ENCODE results near the gene EPHB1.

Gene EPHB1

DNA sequence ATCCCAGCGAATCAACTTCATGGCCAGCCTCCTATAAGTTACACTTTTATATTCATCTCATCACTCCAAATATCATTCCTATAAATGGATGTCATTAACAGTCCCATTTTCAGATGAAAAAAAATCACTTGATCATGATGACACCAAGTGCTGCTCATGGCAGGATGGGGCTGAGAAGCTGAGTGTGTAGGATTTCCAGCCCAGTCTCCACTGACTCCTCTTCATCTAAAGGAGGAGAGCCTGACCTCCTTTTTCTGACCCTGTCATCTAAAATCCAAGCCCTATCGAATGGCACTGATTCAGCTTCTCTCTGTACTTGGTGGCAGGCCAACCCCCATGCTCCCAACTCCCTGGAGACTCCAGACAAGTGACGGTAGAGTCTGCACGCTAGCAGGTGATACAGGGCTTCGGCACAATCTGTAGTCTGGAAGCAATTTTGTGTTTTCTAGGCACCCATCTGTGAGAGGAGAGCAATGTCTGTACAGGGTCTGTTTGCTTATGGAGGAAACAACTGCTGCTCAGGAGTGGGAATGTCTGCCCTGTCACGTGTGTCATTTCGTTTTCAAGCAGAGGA, 103.2 kb downstream of the EPHB1 start:
- TF ChIP-seq, protein P1, sequence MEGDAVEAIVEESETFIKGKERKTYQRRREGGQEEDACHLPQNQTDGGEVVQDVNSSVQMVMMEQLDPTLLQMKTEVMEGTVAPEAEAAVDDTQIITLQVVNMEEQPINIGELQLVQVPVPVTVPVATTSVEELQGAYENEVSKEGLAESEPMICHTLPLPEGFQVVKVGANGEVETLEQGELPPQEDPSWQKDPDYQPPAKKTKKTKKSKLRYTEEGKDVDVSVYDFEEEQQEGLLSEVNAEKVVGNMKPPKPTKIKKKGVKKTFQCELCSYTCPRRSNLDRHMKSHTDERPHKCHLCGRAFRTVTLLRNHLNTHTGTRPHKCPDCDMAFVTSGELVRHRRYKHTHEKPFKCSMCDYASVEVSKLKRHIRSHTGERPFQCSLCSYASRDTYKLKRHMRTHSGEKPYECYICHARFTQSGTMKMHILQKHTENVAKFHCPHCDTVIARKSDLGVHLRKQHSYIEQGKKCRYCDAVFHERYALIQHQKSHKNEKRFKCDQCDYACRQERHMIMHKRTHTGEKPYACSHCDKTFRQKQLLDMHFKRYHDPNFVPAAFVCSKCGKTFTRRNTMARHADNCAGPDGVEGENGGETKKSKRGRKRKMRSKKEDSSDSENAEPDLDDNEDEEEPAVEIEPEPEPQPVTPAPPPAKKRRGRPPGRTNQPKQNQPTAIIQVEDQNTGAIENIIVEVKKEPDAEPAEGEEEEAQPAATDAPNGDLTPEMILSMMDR (IDR thresholded peaks at IDR 0.05; ENCODE audit: borderline replicate concordance, control extremely low read depth, extremely low read depth, insufficient read depth, missing control alignments), result no peak
- in situ Hi-C loops (cut with MboI; ENCODE audit: low sequenced_read_pairs, unreplicated experiment), result no loop called here
- no peak for DNase-seq (ENCODE audit: low spot score)

DNA sequence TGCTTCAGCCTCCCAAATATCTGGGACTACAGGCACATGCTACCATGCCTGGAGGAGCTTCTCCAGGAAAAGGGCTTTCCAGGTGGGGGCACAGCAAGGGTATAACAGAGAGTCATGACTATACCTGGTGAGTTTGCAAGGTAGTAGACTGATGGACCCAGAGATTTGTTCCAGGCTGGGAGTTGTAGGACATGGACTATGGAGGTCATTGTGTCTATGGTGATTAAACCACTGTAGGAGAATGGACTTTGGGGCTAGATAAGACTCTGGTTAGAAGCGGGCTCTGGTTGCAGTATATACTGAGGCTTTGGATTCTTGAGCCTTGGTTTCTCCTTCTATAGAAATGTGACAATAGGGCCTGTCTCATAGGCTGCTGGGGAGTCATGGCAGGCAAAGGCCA, 104.7 kb downstream of the EPHB1 start:
- in situ Hi-C loops (cut with MboI; ENCODE audit: low sequenced_read_pairs, unreplicated experiment), result no loop called here
- TF ChIP-seq, protein P1 (IDR thresholded peaks at IDR 0.05; ENCODE audit: borderline replicate concordance, control extremely low read depth, extremely low read depth, insufficient read depth, missing control alignments), result no peak
- DNase-seq (ENCODE audit: low spot score), result no peak

DNA sequence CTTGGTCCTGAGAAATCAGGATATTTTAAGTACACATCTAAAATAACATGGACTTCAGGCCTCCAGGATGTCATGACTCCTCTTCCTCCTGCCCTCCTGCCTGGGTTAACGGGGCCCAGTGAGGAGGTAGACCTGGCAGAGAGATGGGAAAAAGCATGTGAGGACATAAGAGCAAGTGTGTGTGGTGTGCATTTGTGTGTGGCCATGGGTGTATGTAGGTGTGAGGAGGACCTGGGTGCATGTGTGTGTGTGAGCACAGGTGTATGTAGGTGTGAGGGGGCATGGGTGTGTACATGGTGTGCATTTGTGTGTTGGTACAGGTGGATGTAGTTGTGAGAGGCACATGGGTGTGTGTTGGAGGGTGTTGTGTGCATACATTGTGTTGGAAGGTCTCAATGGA, 105.4 kb downstream of the EPHB1 start:
- in situ Hi-C loops (cut with MboI; ENCODE audit: low sequenced_read_pairs, unreplicated experiment), result no loop called here

DNA sequence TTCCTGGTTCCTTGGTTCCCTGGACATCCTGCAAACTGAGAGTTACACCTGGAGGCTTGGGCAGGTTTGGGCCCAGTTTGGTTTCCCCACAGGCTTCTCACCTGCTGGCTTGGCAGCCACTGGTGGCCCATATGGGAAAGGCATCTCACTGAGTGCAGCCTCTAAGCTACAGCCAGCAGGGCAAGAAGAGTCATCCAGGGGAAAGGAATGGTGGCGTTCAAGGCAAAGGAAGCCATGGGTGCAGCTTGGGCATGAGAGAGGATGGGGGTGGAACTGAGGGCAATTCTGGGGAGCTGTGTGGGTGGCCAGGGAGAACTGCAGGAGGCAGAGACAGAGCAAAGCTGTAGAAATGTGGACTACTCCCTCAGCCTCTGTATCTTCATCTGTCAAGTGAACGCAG, 106.4 kb downstream of the EPHB1 start:
- DNase-seq (ENCODE audit: low spot score), result no peak
- TF ChIP-seq, protein P1 (IDR thresholded peaks at IDR 0.05; ENCODE audit: borderline replicate concordance, control extremely low read depth, extremely low read depth, insufficient read depth, missing control alignments), result no peak
- in situ Hi-C loops (cut with MboI; ENCODE audit: low sequenced_read_pairs, unreplicated experiment), result no loop called here

More for the DNA sequence above, 105.4 kb downstream of the EPHB1 start:
- TF ChIP-seq, protein P1 (IDR thresholded peaks at IDR 0.05; ENCODE audit: borderline replicate concordance, control extremely low read depth, extremely low read depth, insufficient read depth, missing control alignments), result no peak
- no peak for DNase-seq (ENCODE audit: low spot score)

DNA sequence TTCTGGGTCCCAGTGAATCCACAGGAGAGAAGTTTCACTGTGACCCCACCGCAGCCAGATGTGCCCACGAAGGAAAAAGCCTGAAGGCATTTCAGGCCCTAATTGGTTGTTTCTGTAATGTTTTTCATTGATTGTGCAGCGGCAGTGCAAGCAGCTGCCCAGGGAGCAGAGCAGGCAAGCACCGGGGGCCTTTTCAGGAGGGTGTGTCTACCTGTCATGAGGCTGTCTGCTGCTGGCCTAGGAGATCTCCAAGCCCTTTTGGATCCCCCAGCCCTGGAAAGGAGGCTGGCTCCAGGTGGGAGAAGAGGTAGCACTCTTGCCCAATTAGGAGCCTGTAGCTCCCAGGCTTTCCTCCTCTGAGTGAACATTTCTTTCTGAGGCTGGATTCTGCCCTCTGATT, 108.8 kb downstream of the EPHB1 start:
- peak; percentile 33 for DNase-seq (ENCODE audit: low spot score)

DNA sequence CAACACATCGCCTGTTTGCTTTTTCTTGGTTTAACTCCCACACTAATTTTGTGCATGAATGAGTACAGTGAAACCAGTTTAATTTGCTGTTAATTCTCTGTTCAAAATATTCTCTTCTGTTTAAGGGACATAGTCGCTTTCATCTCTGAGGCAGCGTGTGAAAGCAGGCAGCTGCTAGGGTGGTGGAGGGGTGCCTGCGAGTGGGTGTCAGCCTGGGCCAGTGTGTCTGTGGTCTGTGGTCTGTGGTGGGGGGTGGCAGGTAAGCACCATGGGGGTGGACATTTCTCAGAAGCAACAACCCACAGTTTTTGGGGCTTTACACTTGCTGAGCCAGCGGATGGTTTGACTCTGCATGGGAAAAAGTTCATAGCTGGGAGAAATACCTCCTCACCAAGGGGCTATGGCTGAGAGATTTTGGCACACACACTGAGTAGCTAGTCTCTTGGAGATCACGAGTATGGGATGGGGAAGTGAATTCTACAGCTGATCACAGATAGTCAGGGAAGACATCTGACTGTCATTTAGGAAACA, 109.2 kb downstream of the EPHB1 start:
- in situ Hi-C loops (cut with MboI; ENCODE audit: low sequenced_read_pairs, unreplicated experiment), result no loop called here
- TF ChIP-seq, protein P1 (IDR thresholded peaks at IDR 0.05; ENCODE audit: borderline replicate concordance, control extremely low read depth, extremely low read depth, insufficient read depth, missing control alignments), result no peak
- peak; percentile 71 for DNase-seq (ENCODE audit: low spot score)

More for the DNA sequence above, 108.8 kb downstream of the EPHB1 start:
- TF ChIP-seq, protein P1 (IDR thresholded peaks at IDR 0.05; ENCODE audit: borderline replicate concordance, control extremely low read depth, extremely low read depth, insufficient read depth, missing control alignments), result no peak
- in situ Hi-C loops (cut with MboI; ENCODE audit: low sequenced_read_pairs, unreplicated experiment), result no loop called here

All from GM13976 (cell line).